ENCODE results near the gene TAS2R43.
"Not testable (repeated sequence)": the region's sequence is repeated elsewhere in the genome, so short reads cannot be mapped to it uniquely, and the experiment has no call there.

GRCh38 chr12:11114130-11114529 lies 22.0 kb upstream of the TAS2R43 start:
- TF ChIP-seq, protein P1, sequence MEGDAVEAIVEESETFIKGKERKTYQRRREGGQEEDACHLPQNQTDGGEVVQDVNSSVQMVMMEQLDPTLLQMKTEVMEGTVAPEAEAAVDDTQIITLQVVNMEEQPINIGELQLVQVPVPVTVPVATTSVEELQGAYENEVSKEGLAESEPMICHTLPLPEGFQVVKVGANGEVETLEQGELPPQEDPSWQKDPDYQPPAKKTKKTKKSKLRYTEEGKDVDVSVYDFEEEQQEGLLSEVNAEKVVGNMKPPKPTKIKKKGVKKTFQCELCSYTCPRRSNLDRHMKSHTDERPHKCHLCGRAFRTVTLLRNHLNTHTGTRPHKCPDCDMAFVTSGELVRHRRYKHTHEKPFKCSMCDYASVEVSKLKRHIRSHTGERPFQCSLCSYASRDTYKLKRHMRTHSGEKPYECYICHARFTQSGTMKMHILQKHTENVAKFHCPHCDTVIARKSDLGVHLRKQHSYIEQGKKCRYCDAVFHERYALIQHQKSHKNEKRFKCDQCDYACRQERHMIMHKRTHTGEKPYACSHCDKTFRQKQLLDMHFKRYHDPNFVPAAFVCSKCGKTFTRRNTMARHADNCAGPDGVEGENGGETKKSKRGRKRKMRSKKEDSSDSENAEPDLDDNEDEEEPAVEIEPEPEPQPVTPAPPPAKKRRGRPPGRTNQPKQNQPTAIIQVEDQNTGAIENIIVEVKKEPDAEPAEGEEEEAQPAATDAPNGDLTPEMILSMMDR (IDR thresholded peaks at IDR 0.05): not testable (repeated sequence)
- not testable (repeated sequence) for TF ChIP-seq POLR2A (IDR thresholded peaks at IDR 0.05)

Measured in breast epithelium (tissue), 3 donors.